Testis (tissue), 3 donors: ENCODE results near the gene STX5. TPM values are rescaled to one million over a fixed set of nuclear protein-coding genes. Genes with fewer than 3 reads are reported as not detected.

Experiments used
- DNase-seq: peaks from one replicate; pipeline ENCODE4 v3.0.0-alpha.2; 2019
- H3K27ac ChIP-seq, 2 donors: fragments of 200-600 bp; sonication (generic); one replicate each; pipeline ENCODE4 v1.5.1; 2019
- H3K27me3 ChIP-seq: fragments of 200-600 bp; sonication (generic); one replicate; pipeline ENCODE4 v1.5.1; 2019
- H3K36me3 ChIP-seq: fragments of 200-600 bp; sonication (generic); one replicate; pipeline ENCODE4 v1.5.1; 2017; ENCODE audit warnings: low read depth; ENCODE audit errors: missing control alignments
- H3K4me1 ChIP-seq: fragments of 200-600 bp; sonication (generic); one replicate; pipeline ENCODE4 v1.5.1; 2019
- H3K4me3 ChIP-seq, 2 donors: fragments of 200-600 bp; sonication (generic); one replicate each; pipeline ENCODE4 v1.5.1; 2017 to 2019
- H3K9me3 ChIP-seq: fragments of 200-600 bp; sonication (generic); one replicate; pipeline ENCODE4 v1.5.1; 2017
- POLR2A ChIP-seq: fragments of 450-650 bp; IDR thresholded peaks from one replicate; pipeline ENCODE4 v1.6.1; 2017; ENCODE audit warnings: antibody characterized with exemption, mild to moderate bottlenecking, moderate library complexity
- WGBS, 2 donors: methylation state at CpG; one replicate each; pipeline ENCODE4 v1.1.5; 2018; 5-methylcytosine and 5-hydroxymethylcytosine counted together
- intact Hi-C: fragments of 100-400 bp; cut with DNase I; formaldehyde crosslinking; loops from one replicate; pipeline ENCODE4 v1.15.1; 2023; ENCODE audit warnings: low total_unique reads
- polyA plus RNA-seq: library from polyadenylated mRNA; stranded (reverse); fragments of 350-450 nt; fragmentation: Illumina TruSeq; extraction: RNeasy Lipid Tissue Mini Kit (QIAGEN cat#74804); gene quantifications from one replicate; pipeline ENCODE4 v1.2.3, GENCODE V29; 2014; ENCODE audit warnings: low read depth, low replicate concordance; ENCODE audit not compliant: insufficient read depth
- total RNA-seq, 2 donors: library from RNA; depleted of rRNA; stranded (reverse); fragments of >200 nt; gene quantifications; one replicate each; pipeline ENCODE4 v1.2.3, GENCODE V29; 2016
- TF ChIP-seq, protein P1 (sequence below), 3 experiments: fragments of 450-650 bp in 2 of 3; fragments of 200-600 bp in 1 of 3; sonication (generic) in 1 of 3; IDR thresholded peaks; one replicate each; pipeline ENCODE4 v1.5.1; 2016 to 2019; ENCODE audit warnings: antibody characterized with exemption in 3 of 3, mild to moderate bottlenecking in 2 of 3, moderate library complexity in 1 of 3

The STX5 gene
- total and polyA plus RNA-seq, 3 donors from 2014 or later = 42.2 to 55.0 (median 49.1) TPM

DNA sequence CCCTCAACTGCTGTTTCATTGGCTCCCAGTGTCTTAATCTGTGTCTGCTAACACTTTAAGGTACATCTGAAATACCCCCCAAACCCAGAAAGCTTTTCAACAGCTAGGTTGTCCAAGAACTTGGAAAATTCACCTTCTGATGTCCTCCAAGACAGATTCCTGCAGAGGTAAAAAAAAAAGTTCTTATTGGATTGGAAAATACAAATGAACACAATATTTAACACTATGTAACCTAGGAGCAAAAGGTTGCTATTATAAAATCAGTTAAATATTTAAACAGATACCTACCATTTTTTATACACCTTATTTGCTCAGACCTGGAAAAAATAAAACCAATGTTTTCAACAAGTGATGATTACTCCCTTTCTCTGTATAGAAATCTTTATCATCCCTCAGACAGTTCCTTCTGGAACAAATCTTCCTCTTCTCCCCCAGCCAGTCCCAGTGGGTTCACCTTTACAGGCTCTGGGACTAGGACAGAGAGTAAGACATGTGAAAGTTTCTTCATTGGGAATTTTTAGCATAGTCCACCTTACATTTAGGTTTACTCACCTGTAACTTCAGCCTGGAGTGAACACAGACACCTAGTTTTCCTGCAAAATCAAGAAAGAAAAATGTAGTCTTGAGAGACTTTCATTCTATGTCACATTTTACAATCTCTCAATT is 20.8 kb upstream of the STX5 start:
- intact Hi-C loops = loop anchor here (10.0 kb wide), 1 partner anchor 68 kb away; the partner anchor contains the start of gene TMEM179B
- no peak for DNase-seq
- Histone ChIP-seq H3K27ac (no peak overlapping the region), H3K4me1 (peaks cover 25% of the 10 kb centered on the region), H3K4me3 (no peak overlapping the region), H3K36me3 (no peaks in the 10 kb centered on the region), H3K9me3 (no peaks in the 10 kb centered on the region), H3K27me3 (no peaks in the 10 kb centered on the region)
- TF ChIP-seq, protein P1, sequence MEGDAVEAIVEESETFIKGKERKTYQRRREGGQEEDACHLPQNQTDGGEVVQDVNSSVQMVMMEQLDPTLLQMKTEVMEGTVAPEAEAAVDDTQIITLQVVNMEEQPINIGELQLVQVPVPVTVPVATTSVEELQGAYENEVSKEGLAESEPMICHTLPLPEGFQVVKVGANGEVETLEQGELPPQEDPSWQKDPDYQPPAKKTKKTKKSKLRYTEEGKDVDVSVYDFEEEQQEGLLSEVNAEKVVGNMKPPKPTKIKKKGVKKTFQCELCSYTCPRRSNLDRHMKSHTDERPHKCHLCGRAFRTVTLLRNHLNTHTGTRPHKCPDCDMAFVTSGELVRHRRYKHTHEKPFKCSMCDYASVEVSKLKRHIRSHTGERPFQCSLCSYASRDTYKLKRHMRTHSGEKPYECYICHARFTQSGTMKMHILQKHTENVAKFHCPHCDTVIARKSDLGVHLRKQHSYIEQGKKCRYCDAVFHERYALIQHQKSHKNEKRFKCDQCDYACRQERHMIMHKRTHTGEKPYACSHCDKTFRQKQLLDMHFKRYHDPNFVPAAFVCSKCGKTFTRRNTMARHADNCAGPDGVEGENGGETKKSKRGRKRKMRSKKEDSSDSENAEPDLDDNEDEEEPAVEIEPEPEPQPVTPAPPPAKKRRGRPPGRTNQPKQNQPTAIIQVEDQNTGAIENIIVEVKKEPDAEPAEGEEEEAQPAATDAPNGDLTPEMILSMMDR (IDR thresholded peaks at IDR 0.05) = no peak
- no peak for TF ChIP-seq POLR2A

DNA sequence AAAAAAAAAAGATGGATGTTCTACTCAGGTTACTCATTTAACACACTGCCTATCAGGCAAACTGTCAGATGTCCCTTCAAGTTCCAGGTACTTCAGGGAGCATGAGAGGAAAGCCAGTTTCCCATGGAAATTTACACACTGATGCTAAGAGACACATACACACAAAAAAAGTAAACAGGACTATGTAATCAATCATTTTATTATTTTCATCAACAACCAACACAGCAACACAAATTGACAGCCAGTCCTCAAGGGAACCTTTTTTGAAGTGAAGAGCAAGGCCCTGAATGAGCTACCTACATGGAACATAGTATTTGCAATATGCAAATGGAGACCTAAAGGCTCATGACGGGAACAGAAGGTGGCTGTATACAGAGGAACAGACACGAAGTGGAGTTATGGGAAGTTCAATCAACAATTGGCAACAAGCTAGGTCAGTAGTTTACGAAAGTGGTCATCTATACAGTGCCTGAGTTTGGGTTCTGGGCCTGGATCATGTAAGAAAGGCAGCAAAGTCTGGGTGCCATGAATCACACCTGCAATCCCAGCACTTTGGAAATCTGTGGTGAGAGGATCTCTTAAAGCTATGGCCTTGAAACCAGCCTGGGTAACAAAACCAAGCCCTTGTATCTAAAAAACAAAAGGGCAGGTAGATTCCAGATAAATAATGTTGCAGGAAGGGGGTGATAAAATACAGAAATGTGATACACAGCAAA is 20.1 kb upstream of the STX5 start:
- TF ChIP-seq, protein P1 (IDR thresholded peaks at IDR 0.05) = no peak
- no peak for TF ChIP-seq POLR2A
- intact Hi-C loops = loop anchor here (10.0 kb wide), 1 partner anchor 67 kb away; the partner anchor contains the start of gene TMEM179B
- Histone ChIP-seq H3K4me3 (no peak overlapping the region), H3K27ac (no peak overlapping the region), H3K9me3 (no peaks in the 10 kb centered on the region), H3K27me3 (no peaks in the 10 kb centered on the region), H3K36me3 (no peaks in the 10 kb centered on the region), H3K4me1 (peaks cover 24% of the 10 kb centered on the region)
- no peak for DNase-seq
- 51 to 68% methylated on average over 3 of the region's 3 CpGs for WGBS, 2 donors

DNA sequence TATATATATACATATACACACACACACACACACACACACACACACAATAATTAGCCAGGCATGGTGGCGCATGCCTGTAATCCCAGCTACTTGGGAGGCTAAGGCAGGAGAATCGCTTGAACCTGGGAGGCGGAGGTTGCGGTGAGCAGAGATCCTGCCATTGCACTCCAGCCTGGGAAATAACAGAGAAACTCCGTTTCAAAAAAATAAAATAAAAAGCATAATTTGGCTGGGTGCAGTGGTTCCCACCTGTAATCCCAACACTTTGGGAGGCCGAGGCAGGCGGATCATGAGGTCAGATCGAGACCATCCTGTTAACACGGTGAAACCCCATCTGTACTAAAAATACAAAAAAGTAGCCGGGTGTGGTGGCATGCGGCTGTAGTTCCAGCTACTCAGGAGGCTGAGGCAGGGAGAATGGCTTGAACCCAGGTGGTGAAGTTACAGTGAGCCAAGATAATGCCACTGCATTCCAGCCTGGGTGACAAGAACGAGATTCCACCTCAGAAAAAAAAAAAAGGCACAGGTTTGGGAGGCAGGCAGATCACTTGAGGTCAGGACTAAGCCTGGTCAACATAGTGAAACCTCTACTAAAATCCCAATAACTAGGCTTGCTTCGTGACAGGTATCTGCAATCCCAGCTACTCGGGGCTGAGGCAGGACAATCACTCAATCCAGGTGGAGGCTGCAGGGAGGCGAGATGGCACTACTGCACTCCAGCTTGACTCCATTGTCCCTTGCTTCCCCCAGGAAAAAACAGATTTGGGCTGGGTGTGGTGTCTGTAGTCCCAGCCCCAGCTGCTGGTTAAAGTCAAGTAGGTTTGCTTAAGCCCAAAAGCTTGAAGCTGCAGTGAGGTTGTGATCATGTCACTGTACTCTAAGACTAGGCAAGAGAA is 19.3 kb upstream of the STX5 start:
- H3K27ac ChIP-seq = no peak overlapping the region
- no peaks in the 10 kb centered on the region for H3K9me3 ChIP-seq
- peaks cover 16% of the 10 kb centered on the region for H3K4me1 ChIP-seq
- DNase-seq = no peak
- TF ChIP-seq POLR2A = no peak
- TF ChIP-seq, protein P1 (IDR thresholded peaks at IDR 0.05) = no peak
- 66 to 70% methylated on average over 12 to 15 of the region's 15 CpGs for WGBS, 2 donors
- H3K36me3 ChIP-seq = no peaks in the 10 kb centered on the region
- no peaks in the 10 kb centered on the region for H3K27me3 ChIP-seq
- no peak overlapping the region for H3K4me3 ChIP-seq
- intact Hi-C loops = loop anchor here (10.0 kb wide), 1 partner anchor 66 kb away; the partner anchor contains the start of gene TMEM179B

DNA sequence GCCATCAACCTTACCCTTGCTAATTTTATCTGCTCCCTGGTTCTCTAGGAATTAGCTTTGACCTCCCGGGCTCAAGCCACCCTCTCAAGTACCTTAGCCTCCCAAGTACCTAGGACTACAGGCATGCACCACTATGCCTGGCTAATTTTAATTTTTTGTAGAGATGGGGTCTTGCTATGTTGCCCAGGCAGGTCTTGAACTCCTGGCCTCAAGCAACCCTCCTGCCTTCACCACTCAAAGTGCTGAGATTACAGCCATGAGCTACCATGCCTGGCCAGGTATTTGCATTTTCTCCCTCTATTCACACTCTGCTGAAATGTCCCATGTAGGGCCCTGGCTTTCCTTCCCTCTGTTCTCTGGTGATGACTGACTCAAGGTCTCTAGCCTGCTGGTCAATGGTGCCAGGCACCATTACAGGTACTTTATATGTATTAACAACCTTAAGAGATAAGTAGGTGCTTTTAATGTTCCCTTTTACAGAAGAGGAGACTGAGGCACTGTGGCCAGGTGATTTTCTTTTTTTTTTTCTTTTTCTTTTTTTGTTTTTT is 16.0 kb upstream of the STX5 start:
- no peaks in the 10 kb centered on the region for H3K36me3 ChIP-seq
- no peak overlapping the region for H3K27ac ChIP-seq
- intact Hi-C loops = no loop called here
- TF ChIP-seq POLR2A = no peak
- TF ChIP-seq, protein P1 (IDR thresholded peaks at IDR 0.05) = no peak
- no peak overlapping the region for H3K4me3 ChIP-seq
- WGBS, 2 donors = 92 to 97% methylated on average over 1 of the region's 1 CpG
- no peaks in the 10 kb centered on the region for H3K4me1 ChIP-seq
- no peaks in the 10 kb centered on the region for H3K27me3 ChIP-seq
- no peak for DNase-seq
- H3K9me3 ChIP-seq = no peaks in the 10 kb centered on the region
